Measurements from ENCODE around the gene ATF4.
A peak's percentile ranks its signal among the peaks of the same experiment; 100 is the strongest.
"Not testable (repeated sequence)": the region's sequence is repeated elsewhere in the genome, so short reads cannot be mapped to it uniquely, and the experiment has no call there.

The ATF4 gene

GRCh38 chr22:39489094-39490068 lies 31.0 kb upstream of the ATF4 start:
- DNase-seq (ENCODE audit: low read depth, low spot score) = no peak

GRCh38 chr22:39490135-39490798 lies 30.1 kb upstream of the ATF4 start:
- DNase-seq (ENCODE audit: low read depth, low spot score) = peak; percentile 80

GRCh38 chr22:39490966-39491680 lies 29.2 kb upstream of the ATF4 start:
- no peak for DNase-seq (ENCODE audit: low read depth, low spot score)

- DNase-seq (ENCODE audit: low read depth, low spot score) = no peak
These were observed 28.7 kb upstream of the ATF4 start for GRCh38 chr22:39491696-39492095.

- no peak for DNase-seq (ENCODE audit: low read depth, low spot score)
These were observed 28.2 kb upstream of the ATF4 start for GRCh38 chr22:39492186-39492585.

GRCh38 chr22:39493759-39494158 lies 26.6 kb upstream of the ATF4 start:
- DNase-seq (ENCODE audit: low read depth, low spot score) = peak; percentile 87

- DNase-seq (ENCODE audit: low read depth, low spot score) = no peak
These were observed 25.8 kb upstream of the ATF4 start for GRCh38 chr22:39494471-39495120.

- DNase-seq (ENCODE audit: low read depth, low spot score) = peak; percentile 79
These were observed 24.1 kb upstream of the ATF4 start for GRCh38 chr22:39496131-39496838.

- no peak for DNase-seq (ENCODE audit: low read depth, low spot score)
These were observed 22.9 kb upstream of the ATF4 start for GRCh38 chr22:39497429-39497828.

GRCh38 chr22:39498368-39498767 lies 22.0 kb upstream of the ATF4 start:
- DNase-seq (ENCODE audit: low read depth, low spot score) = no peak

- DNase-seq (ENCODE audit: low read depth, low spot score) = no peak
These were observed 21.6 kb upstream of the ATF4 start for GRCh38 chr22:39498802-39499201.

- no peak for DNase-seq (ENCODE audit: low read depth, low spot score)
These were observed 20.3 kb upstream of the ATF4 start for GRCh38 chr22:39500101-39500500.

GRCh38 chr22:39501644-39502108 lies 18.7 kb upstream of the ATF4 start:
- DNase-seq (ENCODE audit: low read depth, low spot score) = no peak

GRCh38 chr22:39502109-39502788 lies 18.1 kb upstream of the ATF4 start, which contains the start of gene MIEF1:
MIEF1 (plus strand) TSS chr22:39502290; CDS start chr22:39511295, 9,005 bp downstream.
- peak; percentile 98 for DNase-seq (ENCODE audit: low read depth, low spot score)

- DNase-seq (ENCODE audit: low read depth, low spot score) = no peak
These were observed 17.5 kb upstream of the ATF4 start for GRCh38 chr22:39502789-39503409.

GRCh38 chr22:39503630-39504029 lies 16.7 kb upstream of the ATF4 start:
- no peak for DNase-seq (ENCODE audit: low read depth, low spot score)

- no peak for DNase-seq (ENCODE audit: low read depth, low spot score)
These were observed 16.3 kb upstream of the ATF4 start for GRCh38 chr22:39504071-39504470.

- DNase-seq (ENCODE audit: low read depth, low spot score) = not testable (repeated sequence)
These were observed 13.3 kb upstream of the ATF4 start for GRCh38 chr22:39507021-39507420.

GRCh38 chr22:39508393-39508792 lies 12.0 kb upstream of the ATF4 start:
- no peak for DNase-seq (ENCODE audit: low read depth, low spot score)
